ENCODE results near the gene BYSL. TPM values are rescaled to one million over a fixed set of nuclear protein-coding genes. Genes with fewer than 3 reads are reported as not detected.

The BYSL gene
- 25.0 and 27.8 TPM in 2 replicates for total RNA-seq (2014; rRNA removed; shearing (Covaris generic))

- DNase-seq (ENCODE audit: low spot score), result peak; percentile 93
These were observed at the start of gene BYSL, which contains the start of gene MED20 for GRCh38 chr6:41920921-41921711. BYSL (plus strand) TSS chr6:41921499; CDS start chr6:41921563, 64 bp downstream. MED20 (minus strand) TSS chr6:41921139; CDS start chr6:41921018, 121 bp downstream.

GRCh38 chr6:41871691-41872090 is 49.6 kb upstream of the BYSL start:
- no peak for DNase-seq (ENCODE audit: low spot score)

- no peak for DNase-seq (ENCODE audit: low spot score)
These were observed 49.2 kb upstream of the BYSL start for GRCh38 chr6:41872147-41872546.

- DNase-seq (ENCODE audit: low spot score), result no peak
These were observed 46.6 kb upstream of the BYSL start for GRCh38 chr6:41874741-41875140.

- DNase-seq (ENCODE audit: low spot score), result no peak
These were observed 44.1 kb upstream of the BYSL start for GRCh38 chr6:41877051-41877680.

GRCh38 chr6:41878246-41878645 is 43.1 kb upstream of the BYSL start:
- DNase-seq (ENCODE audit: low spot score), result peak; percentile 15

- DNase-seq (ENCODE audit: low spot score), result no peak
These were observed 42.3 kb upstream of the BYSL start for GRCh38 chr6:41878961-41879405.

- DNase-seq (ENCODE audit: low spot score), result no peak
These were observed 39.8 kb upstream of the BYSL start for GRCh38 chr6:41881506-41881905.

- no peak for DNase-seq (ENCODE audit: low spot score)
These were observed 36.3 kb upstream of the BYSL start for GRCh38 chr6:41884957-41885356.

- no peak for DNase-seq (ENCODE audit: low spot score)
These were observed 35.4 kb upstream of the BYSL start for GRCh38 chr6:41885930-41886329.

GRCh38 chr6:41887331-41887751 is 34.0 kb upstream of the BYSL start:
- DNase-seq (ENCODE audit: low spot score), result no peak

- DNase-seq (ENCODE audit: low spot score), result no peak
These were observed 28.3 kb upstream of the BYSL start for GRCh38 chr6:41892921-41893564.

- DNase-seq (ENCODE audit: low spot score), result no peak
These were observed 26.7 kb upstream of the BYSL start for GRCh38 chr6:41894366-41895299.

GRCh38 chr6:41895300-41896233 is 25.7 kb upstream of the BYSL start, which contains the start of gene USP49:
USP49 (minus strand) TSS chr6:41895375; CDS start chr6:41806983, 88,392 bp downstream.
- DNase-seq (ENCODE audit: low spot score), result peak; percentile 81

GRCh38 chr6:41896281-41896680 is 25.0 kb upstream of the BYSL start:
- DNase-seq (ENCODE audit: low spot score), result no peak

- DNase-seq (ENCODE audit: low spot score), result no peak
These were observed 20.4 kb upstream of the BYSL start for GRCh38 chr6:41900861-41901260.

GRCh38 chr6:41901882-41902519 is 19.3 kb upstream of the BYSL start:
- peak; percentile 40 for DNase-seq (ENCODE audit: low spot score)

GRCh38 chr6:41909727-41910126 is 11.6 kb upstream of the BYSL start:
- DNase-seq (ENCODE audit: low spot score), result no peak

- DNase-seq (ENCODE audit: low spot score), result no peak
These were observed 7.0 kb upstream of the BYSL start for GRCh38 chr6:41914343-41914742.
